Measurements from ENCODE around the gene GCK. TPM values are rescaled to one million over a fixed set of nuclear protein-coding genes. Genes with fewer than 3 reads are reported as not detected.

GCK gene
- polyA plus RNA-seq: 1 to 10 TPM in 1 of 4 donors, under 1 TPM in 1, not detected in 2; 0.85 to 1.1 TPM
- long read RNA-seq, donor 1: 0 reads
- long read RNA-seq, donor 2, partial matches to known transcripts: 0 of 1 reads
- long read RNA-seq, donor 2, other reads (novel, unspliced or antisense): 0 of 1 reads
- long read RNA-seq, donor 3, partial matches to known transcripts: 0 of 2 reads
- long read RNA-seq, donor 3, other reads (novel, unspliced or antisense): 0 of 2 reads
- long read RNA-seq, donor 4: 0 reads
- long read RNA-seq, donor 5, partial matches to known transcripts: 0 of 2 reads
- long read RNA-seq, donor 5, other reads (novel, unspliced or antisense): 0 of 2 reads
- long read RNA-seq, donor 6: 0 reads
- long read RNA-seq, donor 7, transcript GCK-201 (3 exons, 1,311 nt): major isoform, 7 of 9 reads
- long read RNA-seq, donor 7, partial matches to known transcripts: 0 of 9 reads
- long read RNA-seq, donor 7, other reads (novel, unspliced or antisense): 0 of 9 reads
- long read RNA-seq, donor 8: 0 reads
- long read RNA-seq, donor 9: 0 reads
- long read RNA-seq, donor 10, partial matches to known transcripts: 0 of 3 reads
- long read RNA-seq, donor 10, other reads (novel, unspliced or antisense): 0 of 3 reads

DNA sequence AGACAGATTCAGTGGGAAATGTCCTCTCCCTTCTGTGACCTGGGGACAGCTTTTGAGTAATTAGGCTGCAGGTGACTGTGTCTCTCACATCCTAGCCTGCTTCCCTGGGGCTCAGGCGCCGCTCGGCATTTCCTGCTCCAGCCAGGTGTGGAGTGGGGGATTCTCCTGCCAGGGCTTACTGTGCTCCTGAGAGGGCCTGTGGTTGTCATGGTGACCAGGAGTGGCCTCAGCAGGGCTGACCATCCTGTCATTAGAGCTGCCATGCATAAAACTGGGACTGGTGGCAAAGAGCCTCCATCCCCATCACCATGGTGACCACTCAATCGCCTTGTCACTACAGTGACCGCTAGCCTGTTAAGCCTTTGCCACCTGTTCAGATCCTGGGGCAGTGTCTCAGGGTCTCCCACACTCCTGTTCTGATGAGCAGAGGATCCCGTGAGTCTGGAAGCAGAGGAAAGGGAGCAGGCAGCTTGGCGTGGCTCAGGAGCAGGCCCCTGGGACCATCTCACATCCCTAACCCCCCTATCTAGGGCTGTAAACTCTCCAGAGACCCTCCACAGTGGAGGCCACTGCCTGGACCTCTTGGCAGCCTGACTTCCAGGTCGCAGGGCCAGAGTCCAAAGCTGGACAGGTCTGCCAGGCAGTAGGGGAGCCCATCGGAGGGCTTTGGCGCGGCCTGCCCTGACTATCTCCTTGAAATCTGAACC, at the start of gene GCK:
GCK (minus strand) TSS at position 154 of the 707 bp plus-strand sequence. CDS start 486 bp downstream, outside the sequence.
- Histone ChIP-seq H3K27ac (ENCODE audit: low read depth in 1 of 3, low read length in 2 of 3) (peak within 1 kb of the TSS in 1 of 3 donors; percentile 15), H3K4me1 (ENCODE audit: control insufficient read depth in 3 of 3, insufficient read depth in 2 of 3, low read depth in 1 of 3, low read length in 2 of 3) (no peaks in the 10 kb centered on the region), H3K9me3 (ENCODE audit: control insufficient read depth in 2 of 2, insufficient read depth in 1 of 2, low read depth in 1 of 2, low read length in 1 of 2) (no peaks in the 10 kb centered on the region), H3K4me3 (ENCODE audit: low read depth in 1 of 3, low read length in 3 of 3) (no peak within 1 kb of the TSS), H3K27me3 (ENCODE audit: control insufficient read depth in 3 of 3, insufficient read depth in 3 of 3, low read length in 3 of 3) (peaks cover 0 to 2% (median 0%) of the 10 kb centered on the region in 3 donors), H3K36me3 (ENCODE audit: control insufficient read depth in 3 of 3, insufficient read depth in 2 of 3, low read depth in 1 of 3, low read length in 3 of 3) (no peaks in the 10 kb centered on the region)
- DNase-seq: no peak
- FAIRE-seq: no peak
- WGBS, 3 donors: 82 to 83% (median 82%) methylated on average over 11 of the region's 11 CpGs

DNA sequence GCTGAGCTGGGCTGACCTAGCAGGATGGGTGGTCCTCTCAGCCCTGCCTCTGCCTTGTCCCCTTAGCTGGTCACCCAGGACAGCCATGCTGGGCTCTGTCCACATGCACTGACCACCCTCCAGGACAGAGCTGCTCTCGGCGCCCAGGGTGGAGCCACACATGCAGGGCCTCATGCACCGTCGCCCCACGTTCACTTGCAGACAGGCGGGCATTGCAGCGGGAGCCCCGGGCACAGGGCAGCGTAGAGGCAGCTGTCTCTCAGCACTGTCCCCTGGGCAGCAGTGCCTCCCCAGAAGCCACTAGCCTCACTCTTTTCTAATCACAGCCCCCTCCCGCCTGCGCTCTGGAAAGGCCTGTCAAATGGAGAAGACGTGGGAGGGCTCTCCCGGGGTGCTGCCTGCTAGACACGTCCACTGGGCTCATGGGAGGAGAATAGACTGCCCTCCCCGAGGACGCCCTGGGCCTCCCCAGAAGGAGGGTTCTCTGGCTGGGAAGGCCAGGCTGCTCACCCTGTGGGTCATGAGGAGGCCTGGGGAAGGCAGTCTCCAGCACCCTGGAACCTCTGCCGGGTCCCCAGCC, 49.0 kb upstream of the GCK start:
- 77 to 81% (median 80%) methylated on average over 17 of the region's 17 CpGs for WGBS, 3 donors
- no peaks in the 10 kb centered on the region for H3K4me1 ChIP-seq (ENCODE audit: control insufficient read depth in 3 of 3, insufficient read depth in 2 of 3, low read depth in 1 of 3, low read length in 2 of 3)
- FAIRE-seq (no peak), DNase-seq (no peak)
- H3K36me3 ChIP-seq (ENCODE audit: control insufficient read depth in 3 of 3, insufficient read depth in 2 of 3, low read depth in 1 of 3, low read length in 3 of 3): no peaks in the 10 kb centered on the region
- H3K27me3 ChIP-seq (ENCODE audit: control insufficient read depth in 3 of 3, insufficient read depth in 3 of 3, low read length in 3 of 3): no peaks in the 10 kb centered on the region
- no peaks in the 10 kb centered on the region for H3K9me3 ChIP-seq (ENCODE audit: control insufficient read depth in 2 of 2, insufficient read depth in 1 of 2, low read depth in 1 of 2, low read length in 1 of 2)
- no peak overlapping the region for H3K4me3 ChIP-seq (ENCODE audit: low read depth in 1 of 3, low read length in 3 of 3)
- no peak overlapping the region for H3K27ac ChIP-seq (ENCODE audit: low read depth in 1 of 3, low read length in 2 of 3)

DNA sequence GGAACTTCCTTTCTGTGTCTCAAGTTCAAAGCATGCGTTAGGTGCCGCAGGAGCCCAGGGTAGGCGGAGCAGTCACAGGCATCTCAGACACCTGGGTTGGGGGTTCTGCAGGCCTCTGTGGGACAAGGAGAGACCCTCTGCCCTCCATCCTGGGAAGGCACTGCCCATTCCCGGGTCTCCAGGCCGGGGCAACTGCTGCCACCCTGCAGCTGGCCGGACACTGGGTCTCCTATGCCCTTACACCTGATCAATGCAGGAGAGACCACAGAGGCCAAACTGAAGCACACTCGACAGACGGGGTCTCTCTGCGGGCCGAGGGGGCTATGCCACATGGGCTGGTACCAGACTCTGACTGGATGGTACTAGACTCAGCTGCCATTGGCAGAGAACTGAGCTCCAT, 48.5 kb upstream of the GCK start:
- no peak overlapping the region for H3K4me3 ChIP-seq (ENCODE audit: low read depth in 1 of 3, low read length in 3 of 3)
- DNase-seq (no peak), FAIRE-seq (no peak)
- no peaks in the 10 kb centered on the region for H3K27me3 ChIP-seq (ENCODE audit: control insufficient read depth in 3 of 3, insufficient read depth in 3 of 3, low read length in 3 of 3)
- no peaks in the 10 kb centered on the region for H3K36me3 ChIP-seq (ENCODE audit: control insufficient read depth in 3 of 3, insufficient read depth in 2 of 3, low read depth in 1 of 3, low read length in 3 of 3)
- WGBS, 3 donors: 72 to 91% (median 79%) methylated on average over 10 of the region's 10 CpGs
- H3K9me3 ChIP-seq (ENCODE audit: control insufficient read depth in 2 of 2, insufficient read depth in 1 of 2, low read depth in 1 of 2, low read length in 1 of 2): no peaks in the 10 kb centered on the region
- no peaks in the 10 kb centered on the region for H3K4me1 ChIP-seq (ENCODE audit: control insufficient read depth in 3 of 3, insufficient read depth in 2 of 3, low read depth in 1 of 3, low read length in 2 of 3)
- no peak overlapping the region for H3K27ac ChIP-seq (ENCODE audit: low read depth in 1 of 3, low read length in 2 of 3)

- no peaks in the 10 kb centered on the region for H3K9me3 ChIP-seq (ENCODE audit: control insufficient read depth in 2 of 2, insufficient read depth in 1 of 2, low read depth in 1 of 2, low read length in 1 of 2)
- H3K36me3 ChIP-seq (ENCODE audit: control insufficient read depth in 3 of 3, insufficient read depth in 2 of 3, low read depth in 1 of 3, low read length in 3 of 3): no peaks in the 10 kb centered on the region
- H3K27me3 ChIP-seq (ENCODE audit: control insufficient read depth in 3 of 3, insufficient read depth in 3 of 3, low read length in 3 of 3): no peaks in the 10 kb centered on the region
- H3K27ac ChIP-seq (ENCODE audit: low read depth in 1 of 3, low read length in 2 of 3): no peak overlapping the region
- FAIRE-seq (no peak), DNase-seq (no peak)
- 53 to 64% (median 63%) methylated on average over 4 of the region's 4 CpGs for WGBS, 3 donors
- no peaks in the 10 kb centered on the region for H3K4me1 ChIP-seq (ENCODE audit: control insufficient read depth in 3 of 3, insufficient read depth in 2 of 3, low read depth in 1 of 3, low read length in 2 of 3)
- no peak overlapping the region for H3K4me3 ChIP-seq (ENCODE audit: low read depth in 1 of 3, low read length in 3 of 3)
Observed at GRCh38 chr7:44236333-44236728, 47.1 kb upstream of the GCK start.

DNA sequence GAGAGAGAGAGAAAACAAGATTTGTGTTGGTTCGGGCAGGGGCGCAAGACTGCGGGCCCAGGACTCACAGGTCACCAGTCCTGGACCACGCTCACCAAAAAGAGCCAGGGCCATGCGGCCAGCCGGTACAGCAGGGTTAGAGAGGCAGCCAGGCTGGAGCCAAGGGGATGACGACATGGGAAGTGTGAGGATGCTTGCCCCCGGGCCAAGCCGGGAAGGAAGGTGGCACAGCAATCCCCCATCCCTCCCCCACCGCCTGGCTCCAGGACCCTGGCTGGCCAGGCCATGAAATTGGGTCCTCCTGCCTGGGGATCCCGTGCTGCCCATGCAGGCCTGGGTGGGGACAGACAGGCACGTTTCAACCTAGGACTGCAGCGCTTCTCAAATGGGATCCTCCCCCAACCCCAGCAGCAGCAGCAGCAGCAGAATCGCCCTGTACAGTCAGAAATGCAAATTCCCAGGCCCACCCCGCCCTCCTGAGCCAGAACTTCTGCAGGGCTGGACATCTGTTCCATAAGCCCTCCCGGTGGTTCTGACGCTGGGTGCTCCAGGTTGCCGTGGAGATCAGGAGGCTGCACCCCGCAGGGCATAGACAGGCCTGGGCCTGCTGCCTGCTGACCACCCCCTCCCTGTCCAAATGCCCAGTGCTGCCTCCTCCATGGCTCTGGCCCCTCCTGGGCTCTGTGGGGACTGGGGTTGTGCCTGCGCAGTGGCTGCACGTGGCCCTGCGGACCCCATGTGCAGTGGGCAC, 46.5 kb upstream of the GCK start:
- DNase-seq (no peak), FAIRE-seq (no peak)

DNA sequence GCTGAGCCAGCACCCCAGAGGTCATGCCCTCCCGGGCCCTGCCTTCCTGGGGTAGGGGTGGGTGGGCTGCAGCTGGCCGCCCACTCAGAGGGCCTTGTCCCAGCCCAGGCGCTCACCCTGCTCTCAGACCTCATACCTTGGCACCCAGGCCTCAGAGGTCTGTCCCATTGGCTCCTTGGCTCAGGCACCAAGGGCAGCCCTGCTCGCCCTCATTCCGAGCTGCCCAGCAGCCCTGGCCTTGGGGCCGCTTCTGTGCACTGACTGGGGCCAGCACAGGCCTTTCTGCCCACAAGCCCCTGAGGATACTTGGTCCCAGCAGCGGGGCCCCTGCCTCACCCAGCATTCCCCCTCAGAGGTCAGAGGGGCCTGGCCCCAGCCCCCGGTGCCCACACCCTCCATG, 45.8 kb upstream of the GCK start:
- no peaks in the 10 kb centered on the region for H3K36me3 ChIP-seq (ENCODE audit: control insufficient read depth in 3 of 3, insufficient read depth in 2 of 3, low read depth in 1 of 3, low read length in 3 of 3)
- H3K9me3 ChIP-seq (ENCODE audit: control insufficient read depth in 2 of 2, insufficient read depth in 1 of 2, low read depth in 1 of 2, low read length in 1 of 2): no peaks in the 10 kb centered on the region
- FAIRE-seq (no peak), DNase-seq (no peak)
- no peak overlapping the region for H3K27ac ChIP-seq (ENCODE audit: low read depth in 1 of 3, low read length in 2 of 3)
- H3K4me3 ChIP-seq (ENCODE audit: low read depth in 1 of 3, low read length in 3 of 3): no peak overlapping the region
- H3K27me3 ChIP-seq (ENCODE audit: control insufficient read depth in 3 of 3, insufficient read depth in 3 of 3, low read length in 3 of 3): no peaks in the 10 kb centered on the region
- WGBS, 3 donors: 69 to 87% (median 86%) methylated on average over 8 of the region's 8 CpGs
- no peaks in the 10 kb centered on the region for H3K4me1 ChIP-seq (ENCODE audit: control insufficient read depth in 3 of 3, insufficient read depth in 2 of 3, low read depth in 1 of 3, low read length in 2 of 3)

More for the DNA sequence above, 46.5 kb upstream of the GCK start:
- no peaks in the 10 kb centered on the region for H3K27me3 ChIP-seq (ENCODE audit: control insufficient read depth in 3 of 3, insufficient read depth in 3 of 3, low read length in 3 of 3)
- H3K9me3 ChIP-seq (ENCODE audit: control insufficient read depth in 2 of 2, insufficient read depth in 1 of 2, low read depth in 1 of 2, low read length in 1 of 2): no peaks in the 10 kb centered on the region
- no peaks in the 10 kb centered on the region for H3K4me1 ChIP-seq (ENCODE audit: control insufficient read depth in 3 of 3, insufficient read depth in 2 of 3, low read depth in 1 of 3, low read length in 2 of 3)
- H3K36me3 ChIP-seq (ENCODE audit: control insufficient read depth in 3 of 3, insufficient read depth in 2 of 3, low read depth in 1 of 3, low read length in 3 of 3): no peaks in the 10 kb centered on the region
- H3K4me3 ChIP-seq (ENCODE audit: low read depth in 1 of 3, low read length in 3 of 3): no peak overlapping the region
- no peak overlapping the region for H3K27ac ChIP-seq (ENCODE audit: low read depth in 1 of 3, low read length in 2 of 3)
- whole genome bisulfite sequencing, 3 donors: 72 to 76% (median 75%) methylated on average over 21 to 22 of the region's 22 CpGs

GRCh38 chr7:44232901-44233715, 43.9 kb upstream of the GCK start:
- no peaks in the 10 kb centered on the region for H3K9me3 ChIP-seq (ENCODE audit: control insufficient read depth in 2 of 2, insufficient read depth in 1 of 2, low read depth in 1 of 2, low read length in 1 of 2)
- WGBS, 3 donors: 71 to 77% (median 76%) methylated on average over 20 to 22 of the region's 22 CpGs
- DNase-seq (no peak), FAIRE-seq (no peak)
- no peaks in the 10 kb centered on the region for H3K27me3 ChIP-seq (ENCODE audit: control insufficient read depth in 3 of 3, insufficient read depth in 3 of 3, low read length in 3 of 3)
- H3K4me1 ChIP-seq (ENCODE audit: control insufficient read depth in 3 of 3, insufficient read depth in 2 of 3, low read depth in 1 of 3, low read length in 2 of 3): no peaks in the 10 kb centered on the region
- no peak overlapping the region for H3K27ac ChIP-seq (ENCODE audit: low read depth in 1 of 3, low read length in 2 of 3)
- H3K4me3 ChIP-seq (ENCODE audit: low read depth in 1 of 3, low read length in 3 of 3): no peak overlapping the region
- no peaks in the 10 kb centered on the region for H3K36me3 ChIP-seq (ENCODE audit: control insufficient read depth in 3 of 3, insufficient read depth in 2 of 3, low read depth in 1 of 3, low read length in 3 of 3)
